NT2/D1 (cell line): ENCODE measurements around the gene MCEE.
"Not testable (repeated sequence)": the region's sequence is repeated elsewhere in the genome, so short reads cannot be mapped to it uniquely, and the experiment has no call there.

Source experiments
- DNase-seq: peaks from one replicate; pipeline ENCODE4 v3.0.0-alpha.2; 2011; ENCODE audit warnings: low read depth, low spot score
- H3K27me3 ChIP-seq: 2 replicates; pipeline ENCODE4 v1.6.0; 2011; ENCODE audit warnings: mild to moderate bottlenecking; ENCODE audit not compliant: insufficient read length, insufficient read depth
- H3K36me3 ChIP-seq: 2 replicates; pipeline ENCODE4 v1.6.1; 2011; ENCODE audit warnings: mild to moderate bottlenecking, low read length, mixed read lengths; ENCODE audit not compliant: insufficient read depth, insufficient read length
- H3K4me1 ChIP-seq: 2 replicates; pipeline ENCODE4 v1.5.1; 2011; ENCODE audit not compliant: insufficient read depth, insufficient read length
- H3K4me3 ChIP-seq: 2 replicates; pipeline ENCODE4 v1.5.1; 2011; ENCODE audit warnings: low read depth; ENCODE audit not compliant: insufficient read length
- H3K9ac ChIP-seq: 2 replicates; pipeline ENCODE4 v1.6.0; 2011; ENCODE audit warnings: low read depth; ENCODE audit not compliant: insufficient read length
- H3K9me3 ChIP-seq: 2 replicates; pipeline ENCODE4 v1.5.1; 2011; ENCODE audit warnings: mild to moderate bottlenecking, low read length; ENCODE audit not compliant: insufficient read depth
- SUZ12 ChIP-seq: IDR thresholded peaks from 2 replicates; pipeline ENCODE4 v1.6.1; 2011; ENCODE audit not compliant: insufficient read length, insufficient read depth; ENCODE audit errors: extremely low read depth
- YY1 ChIP-seq: IDR thresholded peaks from 2 replicates; pipeline ENCODE4 v1.6.1; 2011; ENCODE audit not compliant: insufficient read length, insufficient read depth
- ZNF274 ChIP-seq: IDR thresholded peaks from 2 replicates; pipeline ENCODE4 v1.6.1; 2011; ENCODE audit warnings: mild to moderate bottlenecking, low read depth, low read length

MCEE gene

GRCh38 chr2:71083752-71084312 is 46.2 kb downstream of the MCEE start:
- not testable (repeated sequence) for H3K27me3 ChIP-seq, H3K36me3 ChIP-seq, H3K9me3 ChIP-seq, H3K4me3 ChIP-seq, DNase-seq, H3K9ac ChIP-seq, H3K4me1 ChIP-seq

- not testable (repeated sequence) for DNase-seq
Measured at GRCh38 chr2:71083297-71083696, 46.7 kb downstream of the MCEE start.

GRCh38 chr2:71082402-71083252 is 47.4 kb downstream of the MCEE start:
- no peaks in the 10 kb centered on the region for H3K27me3 ChIP-seq
- no peaks in the 10 kb centered on the region for H3K9me3 ChIP-seq
- DNase-seq, result no peak
- H3K36me3 ChIP-seq, result peaks cover 19% of the 10 kb centered on the region
- no peaks in the 10 kb centered on the region for H3K4me1 ChIP-seq
- no peak overlapping the region for H3K9ac ChIP-seq
- H3K4me3 ChIP-seq, result no peak overlapping the region
- no peak for TF ChIP-seq YY1
- no peak for TF ChIP-seq SUZ12
- TF ChIP-seq ZNF274, result no peak

More at GRCh38 chr2:71083297-71083696, 46.7 kb downstream of the MCEE start:
- H3K4me1 ChIP-seq, H3K9me3 ChIP-seq, H3K27me3 ChIP-seq, H3K4me3 ChIP-seq, H3K9ac ChIP-seq: not testable (repeated sequence)
- peaks cover 14% of the 10 kb centered on the region for H3K36me3 ChIP-seq

- Histone ChIP-seq H3K27me3 (no peaks in the 10 kb centered on the region), H3K9me3 (no peaks in the 10 kb centered on the region), H3K4me1 (no peaks in the 10 kb centered on the region), H3K4me3 (no peak overlapping the region), H3K9ac (no peak overlapping the region), H3K36me3 (peaks cover 51% of the 10 kb centered on the region)
- DNase-seq, result no peak
- TF ChIP-seq ZNF274, result no peak
- no peak for TF ChIP-seq SUZ12
- TF ChIP-seq YY1, result no peak
Measured at GRCh38 chr2:71078624-71079023, 51.4 kb downstream of the MCEE start.

- H3K9me3 ChIP-seq, result no peaks in the 10 kb centered on the region
- H3K9ac ChIP-seq, result no peak overlapping the region
- peaks cover 81% of the 10 kb centered on the region for H3K36me3 ChIP-seq
- H3K4me3 ChIP-seq, result no peak overlapping the region
- TF ChIP-seq YY1, result no peak
- TF ChIP-seq SUZ12, result no peak
- no peaks in the 10 kb centered on the region for H3K27me3 ChIP-seq
- no peaks in the 10 kb centered on the region for H3K4me1 ChIP-seq
- no peak for DNase-seq
Measured at GRCh38 chr2:71074893-71075395, 55.1 kb downstream of the MCEE start.

GRCh38 chr2:71073475-71073874 is 56.6 kb downstream of the MCEE start:
- H3K4me1 ChIP-seq, result no peaks in the 10 kb centered on the region
- no peak for TF ChIP-seq YY1
- TF ChIP-seq ZNF274, result no peak
- TF ChIP-seq SUZ12, result no peak
- H3K4me3 ChIP-seq, result no peak overlapping the region
- no peak overlapping the region for H3K9ac ChIP-seq
- no peak for DNase-seq
- no peaks in the 10 kb centered on the region for H3K9me3 ChIP-seq
- H3K27me3 ChIP-seq, result no peaks in the 10 kb centered on the region
- peaks cover 73% of the 10 kb centered on the region for H3K36me3 ChIP-seq

- TF ChIP-seq ZNF274 (no peak), SUZ12 (no peak), YY1 (no peak)
- no peaks in the 10 kb centered on the region for H3K27me3 ChIP-seq
- H3K4me1 ChIP-seq, result no peaks in the 10 kb centered on the region
- no peaks in the 10 kb centered on the region for H3K9me3 ChIP-seq
- no peak for DNase-seq
- peaks cover 66% of the 10 kb centered on the region for H3K36me3 ChIP-seq
- no peak overlapping the region for H3K4me3 ChIP-seq
- peak overlapping the region; percentile 27 for H3K9ac ChIP-seq
Measured at GRCh38 chr2:71072492-71072891, 57.5 kb downstream of the MCEE start.
